ENCODE data around the gene ERFL. TPM values are rescaled to one million over a fixed set of nuclear protein-coding genes. Genes with fewer than 3 reads are reported as not detected.

Gene ERFL
- total RNA-seq, 2 experiments from 2014 or later, result 1.6 to 6.8 TPM

- no peaks in the 10 kb centered on the region for H3K79me2 ChIP-seq (ENCODE audit: insufficient read depth, low read depth, low read length)
- no TSS peak for BruUV-seq (replicated peaks)
- no peaks in the 10 kb centered on the region for H3K9me2 ChIP-seq (ENCODE audit: insufficient read depth, low read length)
- no peak for TF ChIP-seq CTCF (conservative IDR thresholded peaks at IDR 0.05; ENCODE audit: low read length)
- TF ChIP-seq EZH2phosphoT487 (IDR thresholded peaks at IDR 0.05; ENCODE audit: borderline replicate concordance, low read depth, low read length), result no peak
- intact Hi-C loops (cut with micrococcal nuclease; ENCODE audit: unreplicated experiment), result no loop called here
- H3K4me2 ChIP-seq (ENCODE audit: low read length), result no peak overlapping the region
- no peaks in the 10 kb centered on the region for H3K9me3 ChIP-seq (ENCODE audit: low read length)
- DNase-seq (ENCODE audit: low spot score), result no peak
- no peaks in the 10 kb centered on the region for H3K4me1 ChIP-seq (ENCODE audit: insufficient read depth, low read length, poor library complexity, severe bottlenecking)
- ChIA-PET POLR2A (no interaction called here), CTCF (ENCODE audit: unreplicated experiment) (no interaction called here)
- no peak overlapping the region for H3K4me3 ChIP-seq (ENCODE audit: low read depth, low read length, poor library complexity, severe bottlenecking)
- no peak overlapping the region for H3K27ac ChIP-seq (ENCODE audit: low read depth, low read length, poor library complexity, severe bottlenecking)
- H2AFZ ChIP-seq (ENCODE audit: low read length), result no peak overlapping the region
- H3K36me3 ChIP-seq (ENCODE audit: insufficient read depth, low read length), result peaks cover 40% of the 10 kb centered on the region
- no peaks in the 10 kb centered on the region for H4K20me1 ChIP-seq (ENCODE audit: insufficient read depth, low read length)
Observed at GRCh38 chr19:41971363-41971762, 43.1 kb upstream of the ERFL start.

- intact Hi-C loops (cut with micrococcal nuclease; ENCODE audit: unreplicated experiment), result no loop called here
- ChIA-PET CTCF (ENCODE audit: unreplicated experiment) (no interaction called here), POLR2A (no interaction called here)
- BruUV-seq (replicated peaks), result no TSS peak
- no peaks in the 10 kb centered on the region for H3K79me2 ChIP-seq (ENCODE audit: insufficient read depth, low read depth, low read length)
- no peak for DNase-seq (ENCODE audit: low spot score)
- no peaks in the 10 kb centered on the region for H3K4me1 ChIP-seq (ENCODE audit: insufficient read depth, low read length, poor library complexity, severe bottlenecking)
- TF ChIP-seq EZH2phosphoT487 (IDR thresholded peaks at IDR 0.05; ENCODE audit: borderline replicate concordance, low read depth, low read length) (no peak), CTCF (conservative IDR thresholded peaks at IDR 0.05; ENCODE audit: low read length) (no peak)
- H3K9me3 ChIP-seq (ENCODE audit: low read length), result no peaks in the 10 kb centered on the region
- H3K9me2 ChIP-seq (ENCODE audit: insufficient read depth, low read length), result no peaks in the 10 kb centered on the region
- no peak overlapping the region for H3K4me3 ChIP-seq (ENCODE audit: low read depth, low read length, poor library complexity, severe bottlenecking)
- H4K20me1 ChIP-seq (ENCODE audit: insufficient read depth, low read length), result no peaks in the 10 kb centered on the region
- H3K27ac ChIP-seq (ENCODE audit: low read depth, low read length, poor library complexity, severe bottlenecking), result no peak overlapping the region
- no peak overlapping the region for H3K4me2 ChIP-seq (ENCODE audit: low read length)
- H2AFZ ChIP-seq (ENCODE audit: low read length), result no peak overlapping the region
- peaks cover 33% of the 10 kb centered on the region; the same call in 1 of the 2 replicates for H3K36me3 ChIP-seq (ENCODE audit: insufficient read depth, low read length)
Observed at GRCh38 chr19:41969772-41970458, 41.7 kb upstream of the ERFL start.

DNA sequence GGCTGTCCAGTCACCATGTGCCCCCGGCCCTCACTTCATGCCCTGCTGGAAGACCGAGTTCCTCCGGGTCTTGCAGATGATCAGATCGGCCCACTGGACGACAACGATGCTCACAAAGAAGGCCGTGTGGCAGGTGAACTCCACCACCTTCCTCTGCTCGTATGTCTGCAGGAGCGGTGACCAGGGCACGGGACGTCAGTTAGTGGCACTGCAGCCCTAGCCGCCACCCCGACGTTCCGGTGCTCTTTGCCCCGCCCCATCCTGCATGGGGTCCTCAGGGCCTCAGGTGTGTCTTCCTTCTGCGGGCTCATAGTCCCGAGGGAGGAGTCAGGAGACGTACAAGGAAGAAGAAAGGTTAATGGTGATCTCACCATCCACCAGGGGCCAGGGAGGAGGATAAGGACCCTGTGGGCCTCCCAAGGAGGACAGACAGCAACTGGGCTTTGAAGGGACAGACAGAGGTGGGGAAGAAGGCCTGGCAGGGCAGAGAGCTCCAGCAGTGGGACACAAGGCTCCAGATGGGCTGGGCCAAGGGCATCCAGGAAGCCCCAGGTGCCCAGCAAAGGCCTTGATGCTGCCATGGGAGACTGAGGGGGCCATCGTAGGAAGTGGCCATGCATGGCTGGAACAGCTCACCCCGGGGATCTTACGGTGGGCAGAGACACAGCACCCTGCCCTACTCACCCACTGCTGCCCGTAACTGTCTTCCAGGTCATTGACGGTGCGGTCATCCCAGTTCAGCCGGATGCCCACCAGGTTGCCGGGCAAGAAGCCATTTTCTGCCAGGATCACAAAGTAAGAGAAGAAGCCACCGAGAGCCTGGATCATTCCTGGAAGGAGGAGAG, 40.7 kb upstream of the ERFL start:
- no TSS peak for BruUV-seq (replicated peaks)

More for the DNA sequence above, 40.7 kb upstream of the ERFL start:
- no peak for DNase-seq (ENCODE audit: low spot score)
- intact Hi-C loops (cut with micrococcal nuclease; ENCODE audit: unreplicated experiment), result no loop called here
- ChIA-PET POLR2A (no interaction called here), CTCF (ENCODE audit: unreplicated experiment) (no interaction called here)
- Histone ChIP-seq H2AFZ (ENCODE audit: low read length) (no peak overlapping the region), H3K36me3 (ENCODE audit: insufficient read depth, low read length) (peaks cover 28% of the 10 kb centered on the region; the same call in 1 of the 2 replicates), H3K9me2 (ENCODE audit: insufficient read depth, low read length) (no peaks in the 10 kb centered on the region), H3K79me2 (ENCODE audit: insufficient read depth, low read depth, low read length) (no peaks in the 10 kb centered on the region), H4K20me1 (ENCODE audit: insufficient read depth, low read length) (no peaks in the 10 kb centered on the region), H3K27ac (ENCODE audit: low read depth, low read length, poor library complexity, severe bottlenecking) (no peak overlapping the region), H3K9me3 (ENCODE audit: low read length) (no peaks in the 10 kb centered on the region), H3K4me2 (ENCODE audit: low read length) (no peak overlapping the region), H3K4me3 (ENCODE audit: low read depth, low read length, poor library complexity, severe bottlenecking) (no peak overlapping the region), H3K4me1 (ENCODE audit: insufficient read depth, low read length, poor library complexity, severe bottlenecking) (no peaks in the 10 kb centered on the region)
- TF ChIP-seq EZH2phosphoT487 (IDR thresholded peaks at IDR 0.05; ENCODE audit: borderline replicate concordance, low read depth, low read length) (no peak), CTCF (conservative IDR thresholded peaks at IDR 0.05; ENCODE audit: low read length) (no peak)

All from OCI-LY7 (cell line).